ENCODE results near the gene INPP5D.

Gene INPP5D

GRCh38 chr2:233210843-233211547 lies 150.9 kb downstream of the INPP5D start:
- Histone ChIP-seq H3K27me3 (no peaks in the 10 kb centered on the region), H3K4me3 (ENCODE audit: low read depth in 1 of 2, low read length in 1 of 2) (no peak overlapping the region), H3K4me1 (ENCODE audit: control insufficient read depth in 1 of 2, insufficient read depth in 1 of 2, low read depth in 1 of 2, low read length in 1 of 2) (no peaks in the 10 kb centered on the region), H3K27ac (peak overlapping the region; percentile 33), H3K9me3 (no peaks in the 10 kb centered on the region), H3K36me3 (peaks cover 66% of the 10 kb centered on the region)
- TF ChIP-seq, protein P1, sequence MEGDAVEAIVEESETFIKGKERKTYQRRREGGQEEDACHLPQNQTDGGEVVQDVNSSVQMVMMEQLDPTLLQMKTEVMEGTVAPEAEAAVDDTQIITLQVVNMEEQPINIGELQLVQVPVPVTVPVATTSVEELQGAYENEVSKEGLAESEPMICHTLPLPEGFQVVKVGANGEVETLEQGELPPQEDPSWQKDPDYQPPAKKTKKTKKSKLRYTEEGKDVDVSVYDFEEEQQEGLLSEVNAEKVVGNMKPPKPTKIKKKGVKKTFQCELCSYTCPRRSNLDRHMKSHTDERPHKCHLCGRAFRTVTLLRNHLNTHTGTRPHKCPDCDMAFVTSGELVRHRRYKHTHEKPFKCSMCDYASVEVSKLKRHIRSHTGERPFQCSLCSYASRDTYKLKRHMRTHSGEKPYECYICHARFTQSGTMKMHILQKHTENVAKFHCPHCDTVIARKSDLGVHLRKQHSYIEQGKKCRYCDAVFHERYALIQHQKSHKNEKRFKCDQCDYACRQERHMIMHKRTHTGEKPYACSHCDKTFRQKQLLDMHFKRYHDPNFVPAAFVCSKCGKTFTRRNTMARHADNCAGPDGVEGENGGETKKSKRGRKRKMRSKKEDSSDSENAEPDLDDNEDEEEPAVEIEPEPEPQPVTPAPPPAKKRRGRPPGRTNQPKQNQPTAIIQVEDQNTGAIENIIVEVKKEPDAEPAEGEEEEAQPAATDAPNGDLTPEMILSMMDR (IDR thresholded peaks at IDR 0.05), result no peak

DNA sequence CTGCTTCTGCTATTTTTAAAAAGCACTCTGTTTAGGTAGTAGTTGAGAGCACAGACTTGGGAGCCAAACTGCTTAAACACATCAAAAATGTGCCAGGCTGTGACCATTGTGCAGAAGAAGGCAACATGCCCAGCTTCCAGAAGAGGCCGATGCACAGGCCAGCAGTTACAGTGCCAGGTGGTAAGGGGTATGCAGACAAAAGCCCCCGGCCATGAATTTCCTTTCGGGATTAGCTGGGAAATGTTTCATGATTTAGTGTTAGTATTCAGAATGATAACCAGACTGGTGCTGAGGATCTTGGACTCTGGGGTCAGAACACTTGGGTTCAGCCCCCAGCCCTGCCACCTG lies 151.4 kb downstream of the INPP5D start:
- Histone ChIP-seq H3K36me3 (peaks cover 62% of the 10 kb centered on the region), H3K27me3 (no peaks in the 10 kb centered on the region), H3K4me3 (ENCODE audit: low read depth in 1 of 2, low read length in 1 of 2) (no peak overlapping the region), H3K27ac (peak overlapping the region; percentile 32), H3K4me1 (ENCODE audit: control insufficient read depth in 1 of 2, insufficient read depth in 1 of 2, low read depth in 1 of 2, low read length in 1 of 2) (no peaks in the 10 kb centered on the region), H3K9me3 (no peaks in the 10 kb centered on the region)
- TF ChIP-seq, protein P1 (IDR thresholded peaks at IDR 0.05), result no peak

DNA sequence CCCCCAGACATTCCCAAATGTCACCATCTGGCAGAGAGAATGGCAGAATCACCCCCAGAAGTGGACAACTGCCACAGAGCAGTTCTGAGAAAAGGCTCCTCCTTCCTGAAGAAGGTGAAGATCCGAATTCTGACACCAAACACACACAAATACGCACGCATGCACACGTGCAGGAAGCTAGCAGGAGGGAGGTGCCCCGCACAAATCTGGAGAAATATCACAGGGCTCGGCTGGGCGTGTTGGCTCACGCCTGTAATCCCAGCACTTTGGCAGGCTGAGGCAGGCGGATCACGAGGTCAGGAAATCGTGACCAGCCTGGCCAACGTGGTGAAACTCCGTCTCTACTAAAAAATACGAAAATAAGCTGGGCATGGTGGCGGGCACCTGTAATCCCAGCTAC lies 152.9 kb downstream of the INPP5D start:
- H3K27ac ChIP-seq, result no peak overlapping the region
- H3K27me3 ChIP-seq, result no peaks in the 10 kb centered on the region
- TF ChIP-seq, protein P1 (IDR thresholded peaks at IDR 0.05), result no peak
- H3K4me1 ChIP-seq (ENCODE audit: control insufficient read depth in 1 of 2, insufficient read depth in 1 of 2, low read depth in 1 of 2, low read length in 1 of 2), result no peaks in the 10 kb centered on the region
- no peak overlapping the region for H3K4me3 ChIP-seq (ENCODE audit: low read depth in 1 of 2, low read length in 1 of 2)
- H3K9me3 ChIP-seq, result no peaks in the 10 kb centered on the region
- H3K36me3 ChIP-seq, result peaks cover 47% of the 10 kb centered on the region

GRCh38 chr2:233213975-233214374 lies 153.8 kb downstream of the INPP5D start:
- Histone ChIP-seq H3K4me3 (ENCODE audit: low read depth in 1 of 2, low read length in 1 of 2) (no peak overlapping the region), H3K4me1 (ENCODE audit: control insufficient read depth in 1 of 2, insufficient read depth in 1 of 2, low read depth in 1 of 2, low read length in 1 of 2) (no peaks in the 10 kb centered on the region), H3K27ac (no peak overlapping the region), H3K27me3 (no peaks in the 10 kb centered on the region), H3K9me3 (no peaks in the 10 kb centered on the region), H3K36me3 (peaks cover 37% of the 10 kb centered on the region)
- TF ChIP-seq, protein P1 (IDR thresholded peaks at IDR 0.05), result no peak

- TF ChIP-seq, protein P1 (IDR thresholded peaks at IDR 0.05), result no peak
- H3K36me3 ChIP-seq, result peaks cover 2% of the 10 kb centered on the region
- no peaks in the 10 kb centered on the region for H3K27me3 ChIP-seq
- no peak overlapping the region for H3K27ac ChIP-seq
- no peak overlapping the region for H3K4me3 ChIP-seq (ENCODE audit: low read depth in 1 of 2, low read length in 1 of 2)
- no peaks in the 10 kb centered on the region for H3K4me1 ChIP-seq (ENCODE audit: control insufficient read depth in 1 of 2, insufficient read depth in 1 of 2, low read depth in 1 of 2, low read length in 1 of 2)
- no peaks in the 10 kb centered on the region for H3K9me3 ChIP-seq
Observed at GRCh38 chr2:233217892-233218377, 157.8 kb downstream of the INPP5D start.
